Measurements from ENCODE around the gene SLC25A25.

DNA sequence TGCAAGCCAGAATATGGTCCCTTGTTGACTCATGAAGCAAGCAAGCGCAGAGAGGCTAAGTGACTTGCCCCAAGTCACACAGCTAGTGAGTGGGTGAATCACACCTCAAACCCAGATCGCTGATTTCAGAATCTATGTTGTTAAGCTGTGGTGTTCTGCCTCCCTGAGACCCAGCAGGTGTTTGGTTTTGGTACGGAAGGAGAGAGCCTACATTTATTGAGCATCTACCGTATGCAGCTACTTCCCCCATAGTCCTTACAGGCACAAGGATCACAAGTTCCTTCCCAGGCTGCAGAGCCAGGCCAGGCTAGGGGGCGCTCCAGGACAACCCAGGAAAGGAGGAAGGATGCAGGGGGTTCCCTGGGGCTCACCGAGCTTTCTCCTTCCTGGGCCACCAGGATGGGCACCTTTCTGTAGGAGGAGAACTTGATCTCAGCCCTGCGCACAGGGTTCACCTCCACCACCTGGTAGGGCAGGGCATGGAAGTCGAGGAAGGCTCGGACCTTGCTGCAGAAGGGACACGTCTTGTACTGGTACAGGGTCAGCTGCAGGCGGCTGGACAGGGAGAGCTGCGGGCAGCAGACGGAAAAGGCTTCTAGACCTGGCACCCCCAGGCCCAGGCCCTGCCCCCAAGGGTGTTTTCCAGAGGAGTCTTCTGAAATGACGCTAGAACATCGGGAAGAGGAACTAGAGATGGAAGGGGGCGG lies 57.0 kb downstream of the SLC25A25 start:
- TF ChIP-seq, protein P1, sequence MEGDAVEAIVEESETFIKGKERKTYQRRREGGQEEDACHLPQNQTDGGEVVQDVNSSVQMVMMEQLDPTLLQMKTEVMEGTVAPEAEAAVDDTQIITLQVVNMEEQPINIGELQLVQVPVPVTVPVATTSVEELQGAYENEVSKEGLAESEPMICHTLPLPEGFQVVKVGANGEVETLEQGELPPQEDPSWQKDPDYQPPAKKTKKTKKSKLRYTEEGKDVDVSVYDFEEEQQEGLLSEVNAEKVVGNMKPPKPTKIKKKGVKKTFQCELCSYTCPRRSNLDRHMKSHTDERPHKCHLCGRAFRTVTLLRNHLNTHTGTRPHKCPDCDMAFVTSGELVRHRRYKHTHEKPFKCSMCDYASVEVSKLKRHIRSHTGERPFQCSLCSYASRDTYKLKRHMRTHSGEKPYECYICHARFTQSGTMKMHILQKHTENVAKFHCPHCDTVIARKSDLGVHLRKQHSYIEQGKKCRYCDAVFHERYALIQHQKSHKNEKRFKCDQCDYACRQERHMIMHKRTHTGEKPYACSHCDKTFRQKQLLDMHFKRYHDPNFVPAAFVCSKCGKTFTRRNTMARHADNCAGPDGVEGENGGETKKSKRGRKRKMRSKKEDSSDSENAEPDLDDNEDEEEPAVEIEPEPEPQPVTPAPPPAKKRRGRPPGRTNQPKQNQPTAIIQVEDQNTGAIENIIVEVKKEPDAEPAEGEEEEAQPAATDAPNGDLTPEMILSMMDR (IDR thresholded peaks at IDR 0.05) = peak; percentile 91
- TF ChIP-seq TCF7L2 (IDR thresholded peaks at IDR 0.05; ENCODE audit: low read depth, low read length) = no peak
- TF ChIP-seq SIN3A (IDR thresholded peaks at IDR 0.05; ENCODE audit: borderline replicate concordance, insufficient read depth, low read depth, low read length) = no peak
